ENCODE data around the gene STK10.
"Not testable (repeated sequence)": the region's sequence is repeated elsewhere in the genome, so short reads cannot be mapped to it uniquely, and the experiment has no call there.

Gene STK10

DNA sequence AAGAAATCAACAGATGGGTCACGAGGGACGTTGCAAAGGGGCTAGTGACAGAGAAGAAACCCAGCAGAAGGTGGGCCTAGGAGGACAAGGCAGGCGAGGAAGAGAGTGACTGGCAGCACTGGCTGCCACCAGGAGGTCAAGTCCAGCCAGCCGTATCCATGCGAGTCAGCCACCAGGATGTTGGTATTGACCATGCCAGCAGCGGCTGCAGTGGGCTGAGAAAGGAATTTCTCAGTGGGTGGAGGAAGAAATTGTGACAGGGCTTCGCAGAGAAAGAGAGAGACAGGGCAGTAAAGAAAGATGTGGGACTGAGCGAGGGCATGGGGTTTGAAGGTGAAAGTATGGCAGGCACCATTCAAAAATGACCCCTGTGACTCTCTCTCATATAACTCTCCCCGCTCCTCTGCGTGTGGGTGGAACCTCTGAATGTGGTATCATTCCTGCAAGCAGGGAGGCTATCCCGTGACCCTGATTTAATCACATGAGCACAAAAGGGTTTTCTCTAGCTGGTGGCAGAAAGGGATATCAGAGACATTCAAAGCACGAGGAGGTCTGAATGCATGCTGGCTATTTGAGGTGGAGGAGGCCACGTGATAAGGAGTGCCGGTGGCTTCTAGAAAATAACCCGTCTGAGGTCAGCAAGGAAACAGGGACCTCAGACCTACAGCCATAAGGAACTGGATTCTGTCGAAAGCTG, 136.2 kb downstream of the STK10 start:
- DNase-seq = no peak

DNA sequence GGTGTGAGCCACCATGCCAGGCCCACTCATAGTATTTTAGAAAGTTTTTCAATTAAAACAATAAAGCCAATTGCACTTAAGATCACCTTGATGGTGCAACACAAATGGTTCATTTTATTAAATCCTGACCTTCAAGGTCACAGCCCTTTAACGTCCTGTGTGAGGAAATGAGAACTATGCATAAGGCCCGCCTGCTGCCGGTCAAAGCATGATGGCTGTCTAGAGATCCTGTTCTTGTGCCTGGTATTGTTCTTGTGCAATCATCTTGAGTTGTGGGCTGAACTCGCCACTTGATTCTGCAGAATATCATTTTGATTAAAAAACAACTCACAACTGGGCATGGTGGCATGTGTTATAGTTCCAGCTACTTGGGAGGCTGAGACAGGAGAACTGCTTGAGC, 137.9 kb downstream of the STK10 start:
- DNase-seq = no peak

GRCh38 chr5:172049226-172049796, 138.7 kb downstream of the STK10 start:
- no peak for DNase-seq

DNA sequence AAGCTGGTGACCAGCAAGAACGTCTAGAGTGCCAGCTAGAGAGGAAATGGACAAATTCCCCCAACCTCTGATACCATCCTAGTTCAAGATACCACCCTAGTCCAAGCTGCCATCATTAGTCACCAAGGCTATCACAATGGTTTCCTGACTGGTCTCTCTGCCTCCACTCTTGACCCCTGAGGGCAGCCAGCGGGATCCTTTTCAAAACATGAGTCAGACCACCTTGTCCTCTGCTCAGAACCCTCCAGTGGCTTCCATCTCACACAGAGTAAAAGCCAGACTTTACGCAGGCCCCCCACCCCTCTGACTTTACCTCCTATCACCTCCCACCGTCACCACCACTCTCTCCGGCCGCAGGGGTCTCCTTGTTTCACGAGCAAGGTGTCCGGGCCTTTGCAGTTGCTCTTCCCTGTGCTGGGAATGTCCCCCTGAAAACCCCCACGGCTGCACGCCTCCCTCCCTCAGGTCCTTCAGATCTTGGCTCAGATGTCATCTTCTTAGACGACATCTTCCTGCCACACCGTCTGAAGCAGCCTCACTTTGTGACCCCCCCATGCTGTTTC, 139.4 kb downstream of the STK10 start:
- DNase-seq = no peak

DNA sequence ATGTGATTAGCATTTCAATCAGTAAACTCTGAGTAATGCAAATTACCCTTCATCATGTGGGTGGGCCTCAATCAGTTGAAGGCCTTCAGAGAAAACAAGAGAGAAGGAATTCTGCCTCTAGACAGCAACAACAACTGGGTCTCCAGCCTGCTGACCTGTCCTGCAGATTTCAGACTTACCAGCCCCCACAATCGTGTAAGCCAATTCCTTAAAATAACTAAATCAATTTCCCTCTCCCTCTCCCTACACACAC, 139.9 kb downstream of the STK10 start:
- no peak for DNase-seq

DNA sequence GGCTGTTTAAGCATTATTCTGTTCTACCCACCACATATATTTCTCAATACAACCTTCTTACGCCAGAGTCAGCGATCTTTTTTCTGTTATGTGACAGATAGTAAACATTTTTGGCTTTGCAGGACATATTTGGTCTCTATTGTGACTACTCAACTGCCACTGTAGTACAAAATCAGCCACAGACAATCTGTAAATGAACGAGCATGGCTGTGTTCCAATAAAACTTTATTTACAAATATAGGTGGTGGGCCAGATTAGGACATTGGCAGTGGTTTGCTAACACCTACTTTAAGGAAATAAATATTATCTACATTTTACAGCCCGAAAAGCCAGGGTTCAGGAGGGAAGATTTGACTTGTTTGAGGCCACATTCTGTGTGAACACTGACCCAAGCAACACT, 141.4 kb downstream of the STK10 start:
- DNase-seq = no peak

DNA sequence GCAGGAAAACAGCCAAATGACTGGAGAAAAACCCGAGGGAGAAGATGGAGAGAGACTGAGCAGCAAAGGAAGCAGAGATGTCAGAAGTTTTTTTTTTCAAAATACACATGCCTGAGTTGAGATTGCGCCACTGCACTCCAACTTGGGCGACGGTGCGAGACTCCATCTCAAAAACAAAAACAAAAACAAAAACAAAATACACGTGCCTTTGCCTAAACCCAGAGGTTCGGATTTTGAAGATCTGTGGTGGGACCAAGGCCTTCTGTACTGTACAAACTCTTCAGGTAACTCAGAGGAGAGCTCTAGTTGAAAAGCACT, 142.8 kb downstream of the STK10 start:
- no peak for DNase-seq

DNA sequence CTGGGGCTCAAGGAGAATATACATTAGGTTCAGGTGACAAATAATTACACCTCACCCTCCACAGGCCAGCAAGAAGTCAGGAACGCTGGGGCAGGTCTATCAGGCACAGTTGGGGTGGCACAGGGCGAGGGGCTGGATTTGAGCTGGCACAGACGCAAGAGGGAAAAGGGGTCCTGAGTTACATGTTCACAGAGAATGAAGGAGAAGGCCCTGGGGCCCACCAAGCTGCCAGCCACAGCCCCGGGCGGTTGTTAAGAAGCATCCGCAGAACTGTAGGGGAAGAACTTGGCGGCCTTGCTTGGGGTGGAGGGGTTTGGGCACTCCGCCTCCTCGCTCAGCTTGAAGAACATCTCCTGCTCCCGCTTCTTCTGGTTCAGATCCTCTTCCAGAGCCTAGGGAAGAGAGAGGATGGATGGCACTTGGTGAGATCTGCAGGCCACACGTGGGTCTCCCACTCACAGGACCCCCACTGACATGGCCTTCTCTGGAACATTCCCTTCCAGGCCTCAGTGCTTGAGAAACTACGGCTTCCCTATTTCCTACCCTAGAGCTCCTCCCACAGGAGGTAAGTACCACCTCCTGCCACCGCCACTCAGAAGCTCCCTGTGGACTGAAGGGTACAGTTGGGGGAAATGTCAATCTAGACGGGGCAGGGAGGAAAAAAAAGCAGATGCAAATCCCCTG, 143.3 kb downstream of the STK10 start:
- DNase-seq = no peak

DNA sequence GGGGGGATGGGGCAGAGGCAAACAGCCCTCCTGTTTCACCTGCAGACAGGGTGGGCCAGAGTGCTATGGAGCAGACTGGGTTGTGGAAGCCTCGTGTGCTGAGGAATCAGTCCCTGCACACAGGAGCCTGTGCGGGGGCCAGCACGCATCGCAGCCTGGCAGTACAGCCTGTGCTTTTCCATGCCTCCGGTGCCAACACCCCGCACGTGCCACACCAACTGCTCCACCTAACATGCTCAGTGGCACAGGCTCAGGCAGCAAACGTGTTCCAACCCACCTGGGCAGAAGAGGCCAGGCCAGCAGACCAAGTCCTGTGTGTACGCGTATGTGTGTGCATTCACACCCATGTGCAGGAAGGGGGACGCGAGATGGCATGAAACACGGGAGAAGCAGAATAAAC, 144.2 kb downstream of the STK10 start:
- no peak for DNase-seq

GRCh38 chr5:172042183-172042582, 145.8 kb downstream of the STK10 start:
- no peak for DNase-seq

DNA sequence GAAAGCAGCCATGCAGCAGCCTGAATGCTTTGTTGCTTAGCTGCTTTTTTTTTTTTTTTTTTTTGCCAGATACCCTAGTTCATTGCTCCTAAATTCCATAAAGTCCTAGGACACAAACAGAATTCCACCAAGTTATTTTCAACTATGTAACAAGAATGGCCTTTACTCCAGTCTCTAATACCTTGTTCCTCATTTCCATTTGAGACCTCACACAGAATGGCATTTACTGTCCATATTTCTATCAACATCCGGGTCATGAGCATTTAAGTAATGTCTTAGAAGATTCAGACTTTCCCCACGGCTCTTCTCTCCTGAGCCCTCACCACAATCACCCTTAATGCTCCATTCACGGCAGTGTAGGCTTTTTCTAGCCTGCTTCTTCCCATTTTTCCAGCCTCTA, 149.9 kb downstream of the STK10 start:
- no peak for DNase-seq

DNA sequence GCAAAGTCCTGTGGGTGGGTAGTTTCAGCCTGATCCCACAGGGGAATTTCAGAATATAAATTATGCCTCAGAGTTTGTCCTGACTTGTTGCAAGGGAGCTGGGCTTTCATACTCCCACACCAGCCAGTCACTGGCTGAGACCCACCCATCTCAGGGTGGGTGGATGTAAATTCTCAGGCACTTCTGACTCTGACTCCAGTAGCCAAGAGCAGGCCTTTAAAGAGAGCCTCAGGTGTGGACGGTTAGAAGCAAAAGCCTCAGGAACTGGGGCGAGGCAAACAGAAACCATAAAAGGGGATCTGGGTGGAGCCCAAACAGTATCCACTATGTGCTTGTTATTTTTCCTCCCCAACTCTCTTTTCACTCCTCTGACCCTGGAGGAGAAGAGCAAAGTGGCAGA, 153.0 kb downstream of the STK10 start:
- no peak for DNase-seq

GRCh38 chr5:172031894-172032461, 156.0 kb downstream of the STK10 start:
- no peak for DNase-seq

DNA sequence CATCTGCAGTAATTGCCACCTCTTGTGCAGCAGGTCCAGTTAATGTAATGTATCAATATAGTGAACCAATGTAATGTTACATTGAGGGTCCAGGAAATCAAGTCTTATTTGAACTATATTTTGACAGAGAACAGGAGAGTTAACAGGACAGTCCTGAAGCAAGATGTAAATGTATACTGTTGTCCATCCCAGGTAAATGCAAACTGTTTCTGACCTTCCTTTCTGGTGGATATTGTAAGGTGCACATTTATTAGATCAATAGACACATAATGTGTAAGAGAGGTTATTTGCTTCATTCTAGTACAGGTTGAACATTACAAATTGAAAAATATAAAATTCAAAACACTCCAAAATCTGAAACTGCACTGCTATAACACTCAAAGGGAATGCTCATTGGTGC, 158.1 kb downstream of the STK10 start:
- no peak for DNase-seq

GRCh38 chr5:172028167-172028566, 159.9 kb downstream of the STK10 start:
- DNase-seq = no peak

DNA sequence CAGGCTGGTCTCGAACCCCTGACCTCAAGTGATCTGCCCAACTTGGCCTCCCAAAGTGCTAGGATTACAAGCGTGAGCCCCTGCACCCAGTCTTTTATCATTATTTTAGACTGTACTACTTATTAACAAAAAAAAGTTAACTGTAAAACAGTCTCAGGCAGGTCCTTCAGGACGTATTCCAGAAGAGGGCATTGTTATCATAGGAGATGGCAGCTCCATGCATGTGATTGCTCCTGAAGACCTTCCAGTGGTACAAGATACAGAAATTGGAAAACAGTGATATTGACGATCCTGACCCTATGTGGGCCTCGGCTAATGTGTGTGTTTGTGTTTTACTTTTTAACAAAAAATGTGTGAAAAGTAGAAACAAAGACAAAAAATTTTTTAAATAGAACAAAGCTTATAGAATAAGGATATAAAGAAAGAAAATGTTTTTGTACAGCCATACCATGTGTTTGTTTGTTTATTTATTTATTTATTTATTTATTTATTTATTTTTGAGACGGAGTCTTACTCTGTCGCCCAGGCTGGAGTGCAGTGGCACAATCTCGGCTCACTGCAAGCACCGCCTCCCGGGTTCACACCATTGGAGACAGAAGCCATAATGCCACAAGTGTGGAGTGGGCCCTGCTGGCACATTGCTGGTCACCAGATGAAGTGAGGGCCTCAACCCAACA, 167.8 kb downstream of the STK10 start:
- DNase-seq = not testable (repeated sequence)

DNA sequence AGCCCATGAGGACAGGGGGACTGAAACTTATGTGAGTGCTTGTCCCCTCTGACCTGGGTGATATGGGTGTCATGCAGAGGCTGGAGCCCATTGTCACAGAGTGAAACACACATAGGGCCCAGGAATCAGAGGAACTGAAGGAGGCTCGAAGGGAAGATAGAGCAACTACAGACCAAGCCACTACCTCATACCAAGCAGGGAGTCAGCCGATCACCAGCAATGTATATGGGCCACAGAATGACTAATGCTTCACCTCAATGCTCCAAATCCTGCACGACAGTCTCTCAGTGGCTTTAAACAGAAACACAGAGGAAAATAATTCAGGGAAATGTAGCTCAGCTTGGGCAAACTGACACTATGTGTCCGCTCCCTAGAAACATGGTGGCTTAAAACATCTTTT, 172.7 kb downstream of the STK10 start:
- no peak for DNase-seq

GRCh38 chr5:172010278-172010677, 177.7 kb downstream of the STK10 start:
- peak; percentile 6 for DNase-seq

- DNase-seq = no peak
Observed at GRCh38 chr5:172009536-172010270, 178.3 kb downstream of the STK10 start.

DNA sequence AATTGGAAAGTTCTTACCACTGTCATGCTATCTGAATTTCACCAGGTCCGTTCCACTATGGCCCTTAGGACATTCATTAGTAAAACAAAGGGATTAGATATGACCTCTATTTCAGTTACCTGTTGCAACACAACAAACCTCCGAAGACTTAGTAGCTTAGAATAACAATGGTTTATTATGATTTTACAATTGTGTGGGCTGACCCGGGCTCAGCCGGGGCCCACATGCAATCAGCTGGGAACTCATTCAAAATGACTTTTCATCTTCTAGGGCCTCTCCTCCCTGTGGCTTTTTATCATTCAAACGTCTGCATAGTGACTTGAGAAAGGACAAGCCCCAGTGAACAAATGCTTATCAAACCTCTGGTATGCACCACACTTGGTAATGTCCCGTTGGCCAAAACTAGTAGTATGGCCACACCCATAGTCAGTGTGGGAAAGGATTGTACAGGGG, 179.3 kb downstream of the STK10 start:
- no peak for DNase-seq

DNA sequence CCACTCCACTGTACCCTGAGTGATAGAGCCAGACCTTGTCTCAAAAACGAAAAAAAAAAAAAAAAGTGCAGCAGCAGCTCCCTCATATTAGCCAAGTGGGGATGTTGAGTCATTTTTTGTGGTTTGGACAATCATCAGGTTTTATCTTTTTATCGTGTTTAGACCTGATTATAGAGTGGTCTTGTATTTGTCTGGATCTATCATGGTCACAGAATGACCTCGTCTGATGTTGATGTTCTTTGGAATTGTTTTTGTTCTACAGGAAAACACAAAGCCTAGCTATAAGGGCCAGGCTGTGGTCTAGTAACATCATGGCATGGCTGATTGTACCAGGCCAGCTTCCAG, 179.9 kb downstream of the STK10 start:
- no peak for DNase-seq

- DNase-seq = no peak
Observed at GRCh38 chr5:172007175-172008110, 180.6 kb downstream of the STK10 start.

Data from NCI-H1105 treated with DMSO at 0.1 percent for 48 hours (cell line).